ENCODE results near the gene NAA11. TPM values are rescaled to one million over a fixed set of nuclear protein-coding genes. Genes with fewer than 3 reads are reported as not detected.

NAA11 gene
- total and polyA plus RNA-seq, 7 donors, result not detected

- peaks cover 0 to 5% (median 0%) of the 10 kb centered on the region in 4 donors for H3K4me1 ChIP-seq
- TF ChIP-seq, protein P1, sequence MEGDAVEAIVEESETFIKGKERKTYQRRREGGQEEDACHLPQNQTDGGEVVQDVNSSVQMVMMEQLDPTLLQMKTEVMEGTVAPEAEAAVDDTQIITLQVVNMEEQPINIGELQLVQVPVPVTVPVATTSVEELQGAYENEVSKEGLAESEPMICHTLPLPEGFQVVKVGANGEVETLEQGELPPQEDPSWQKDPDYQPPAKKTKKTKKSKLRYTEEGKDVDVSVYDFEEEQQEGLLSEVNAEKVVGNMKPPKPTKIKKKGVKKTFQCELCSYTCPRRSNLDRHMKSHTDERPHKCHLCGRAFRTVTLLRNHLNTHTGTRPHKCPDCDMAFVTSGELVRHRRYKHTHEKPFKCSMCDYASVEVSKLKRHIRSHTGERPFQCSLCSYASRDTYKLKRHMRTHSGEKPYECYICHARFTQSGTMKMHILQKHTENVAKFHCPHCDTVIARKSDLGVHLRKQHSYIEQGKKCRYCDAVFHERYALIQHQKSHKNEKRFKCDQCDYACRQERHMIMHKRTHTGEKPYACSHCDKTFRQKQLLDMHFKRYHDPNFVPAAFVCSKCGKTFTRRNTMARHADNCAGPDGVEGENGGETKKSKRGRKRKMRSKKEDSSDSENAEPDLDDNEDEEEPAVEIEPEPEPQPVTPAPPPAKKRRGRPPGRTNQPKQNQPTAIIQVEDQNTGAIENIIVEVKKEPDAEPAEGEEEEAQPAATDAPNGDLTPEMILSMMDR (IDR thresholded peaks at IDR 0.05), result no peak
- TF ChIP-seq POLR2A (IDR thresholded peaks at IDR 0.05) (no peak), POLR2AphosphoS5 (IDR thresholded peaks at IDR 0.05) (no peak), EP300 (IDR thresholded peaks at IDR 0.05) (no peak)
- no peaks in the 10 kb centered on the region for H3K27me3 ChIP-seq
- no peak overlapping the region for H3K4me3 ChIP-seq
- H3K27ac ChIP-seq, result no peak overlapping the region
- H3K36me3 ChIP-seq, result no peaks in the 10 kb centered on the region
- intact Hi-C loops (cut with DNase I), result no loop called here
- 15 to 62% methylated on average over 2 of the region's 2 CpGs for WGBS, 2 donors
- no peak for DNase-seq
- no peaks in the 10 kb centered on the region for H3K9me3 ChIP-seq
Observed at GRCh38 chr4:79294064-79294463, 31.8 kb downstream of the NAA11 start.

DNA sequence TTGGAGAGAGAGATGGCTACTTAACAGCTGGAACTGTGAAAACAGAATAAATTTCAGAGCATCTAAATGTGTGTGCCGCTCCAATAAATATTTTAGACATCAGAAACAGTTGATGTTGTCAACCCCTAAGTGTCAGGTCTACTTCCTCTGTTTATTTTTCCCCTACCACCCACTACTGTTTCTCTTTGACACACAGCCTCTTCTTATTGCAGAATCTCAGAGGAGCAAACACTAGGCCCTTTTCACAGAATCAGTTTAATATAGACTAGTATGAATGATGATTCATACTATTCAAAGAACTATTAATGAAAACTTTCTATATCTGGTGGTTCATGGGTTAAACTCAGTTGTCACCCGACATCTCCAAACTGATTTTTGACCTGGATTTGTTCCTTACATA, 33.9 kb downstream of the NAA11 start:
- Histone ChIP-seq H3K4me1 (peaks cover 0 to 5% (median 2%) of the 10 kb centered on the region in 4 donors), H3K36me3 (no peaks in the 10 kb centered on the region), H3K9me3 (no peaks in the 10 kb centered on the region), H3K4me3 (no peak overlapping the region), H3K27me3 (no peaks in the 10 kb centered on the region), H3K27ac (no peak overlapping the region)
- intact Hi-C loops (cut with DNase I), result no loop called here
- no peak for DNase-seq
- TF ChIP-seq, protein P1 (IDR thresholded peaks at IDR 0.05), result no peak
- TF ChIP-seq POLR2AphosphoS5 (IDR thresholded peaks at IDR 0.05) (no peak), POLR2A (IDR thresholded peaks at IDR 0.05) (no peak), EP300 (IDR thresholded peaks at IDR 0.05) (no peak)
- WGBS, 2 donors, result 77 to 80% methylated on average over 2 of the region's 2 CpGs

GRCh38 chr4:79290376-79290775, 35.5 kb downstream of the NAA11 start:
- WGBS, 2 donors, result 77 to 83% methylated on average over 4 of the region's 4 CpGs
- Histone ChIP-seq H3K9me3 (no peaks in the 10 kb centered on the region), H3K27me3 (no peaks in the 10 kb centered on the region), H3K4me3 (no peak overlapping the region), H3K36me3 (no peaks in the 10 kb centered on the region), H3K27ac (no peak overlapping the region), H3K4me1 (peaks cover 0 to 5% (median 2%) of the 10 kb centered on the region in 4 donors)
- no peak for DNase-seq
- TF ChIP-seq POLR2A (IDR thresholded peaks at IDR 0.05) (no peak), EP300 (IDR thresholded peaks at IDR 0.05) (no peak), POLR2AphosphoS5 (IDR thresholded peaks at IDR 0.05) (no peak)
- TF ChIP-seq, protein P1 (IDR thresholded peaks at IDR 0.05), result no peak
- intact Hi-C loops (cut with DNase I), result no loop called here

DNA sequence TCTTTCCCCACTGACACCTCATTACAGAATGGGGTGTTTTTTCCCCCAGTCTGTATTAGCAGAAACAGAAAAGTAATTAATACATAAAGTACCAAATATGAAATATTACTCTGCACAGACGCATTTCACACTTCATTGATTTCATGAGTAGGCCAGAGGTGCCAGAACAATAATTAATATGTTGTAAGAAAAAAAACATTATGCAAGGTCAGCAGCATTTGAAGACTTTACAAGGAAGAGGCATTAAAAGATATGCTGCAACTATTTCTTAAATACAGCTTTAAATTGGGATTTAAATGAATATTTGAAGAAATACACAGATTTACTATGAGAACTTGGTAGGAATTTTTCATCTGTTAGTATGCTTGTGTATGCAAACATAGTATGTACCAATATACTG, 37.7 kb downstream of the NAA11 start:
- H3K36me3 ChIP-seq, result no peaks in the 10 kb centered on the region
- H3K4me3 ChIP-seq, result no peak overlapping the region
- intact Hi-C loops (cut with DNase I), result no loop called here
- no peak overlapping the region for H3K27ac ChIP-seq
- DNase-seq, result no peak
- peaks cover 0 to 5% (median 2%) of the 10 kb centered on the region in 4 donors for H3K4me1 ChIP-seq
- no peaks in the 10 kb centered on the region for H3K27me3 ChIP-seq
- H3K9me3 ChIP-seq, result no peaks in the 10 kb centered on the region
- 71 to 86% methylated on average over 1 of the region's 1 CpG for WGBS, 2 donors
- TF ChIP-seq POLR2AphosphoS5 (IDR thresholded peaks at IDR 0.05) (no peak), POLR2A (IDR thresholded peaks at IDR 0.05) (no peak), EP300 (IDR thresholded peaks at IDR 0.05) (no peak)
- TF ChIP-seq, protein P1 (IDR thresholded peaks at IDR 0.05), result no peak

GRCh38 chr4:79287718-79288117, 38.1 kb downstream of the NAA11 start:
- no peak overlapping the region for H3K27ac ChIP-seq
- no peak overlapping the region for H3K4me3 ChIP-seq
- H3K36me3 ChIP-seq, result no peaks in the 10 kb centered on the region
- H3K4me1 ChIP-seq, result peaks cover 0 to 5% (median 2%) of the 10 kb centered on the region in 4 donors
- H3K9me3 ChIP-seq, result no peaks in the 10 kb centered on the region
- H3K27me3 ChIP-seq, result no peaks in the 10 kb centered on the region
- no peak for DNase-seq
- TF ChIP-seq POLR2AphosphoS5 (IDR thresholded peaks at IDR 0.05) (no peak), EP300 (IDR thresholded peaks at IDR 0.05) (no peak), POLR2A (IDR thresholded peaks at IDR 0.05) (no peak)
- TF ChIP-seq, protein P1 (IDR thresholded peaks at IDR 0.05), result no peak
- intact Hi-C loops (cut with DNase I), result no loop called here

Data from sigmoid colon (tissue), 7 donors.